Astrocyte (in vitro differentiated cells and primary cell): ENCODE measurements around the gene CREM. TPM values are rescaled to one million over a fixed set of nuclear protein-coding genes. Genes with fewer than 3 reads are reported as not detected.

Experiments
- DNase-seq: peaks from one replicate; pipeline ENCODE4 v3.0.0-alpha.2; 2010; ENCODE audit warnings: low read depth
- FAIRE-seq: peaks from 2 replicates; lab custom pipeline; 2011; peaks lifted over from hg19 to GRCh38; lab: Jason Lieb, UNC
- H2AFZ ChIP-seq: 2 replicates; pipeline ENCODE4 v1.6.0; 2012; ENCODE audit warnings: low read depth, low read length, inconsistent platforms
- H3K27ac ChIP-seq: 2 replicates; pipeline ENCODE4 v1.5.1; 2011; ENCODE audit warnings: low read depth, low read length, inconsistent platforms
- H3K27me3 ChIP-seq: 2 replicates; pipeline ENCODE4 v1.6.0; 2011; ENCODE audit warnings: low read length, inconsistent platforms; ENCODE audit not compliant: insufficient read depth
- H3K36me3 ChIP-seq: 2 replicates; pipeline ENCODE4 v1.5.1; 2011; ENCODE audit warnings: low read length, inconsistent platforms; ENCODE audit not compliant: insufficient read depth
- H3K4me1 ChIP-seq: 2 replicates; pipeline ENCODE4 v1.5.1; 2011; ENCODE audit warnings: low read length, inconsistent platforms; ENCODE audit not compliant: insufficient read depth
- H3K4me2 ChIP-seq: 2 replicates; pipeline ENCODE4 v1.6.0; 2012; ENCODE audit warnings: low read length, inconsistent platforms
- H3K4me3 ChIP-seq: 2 replicates; pipeline ENCODE4 v1.5.1; 2011; ENCODE audit warnings: low read depth, mild to moderate bottlenecking, low read length, inconsistent platforms; ENCODE audit not compliant: insufficient read depth
- H3K79me2 ChIP-seq: 2 replicates; pipeline ENCODE4 v1.6.0; 2012; ENCODE audit warnings: mild to moderate bottlenecking, low read length, inconsistent platforms; ENCODE audit not compliant: insufficient read depth
- H3K9ac ChIP-seq: 2 replicates; pipeline ENCODE4 v1.6.0; 2012; ENCODE audit warnings: mild to moderate bottlenecking, low read length, inconsistent platforms
- H3K9me3 ChIP-seq: 2 replicates; pipeline ENCODE4 v1.5.1; 2012; ENCODE audit warnings: low read depth, mild to moderate bottlenecking, low read length, inconsistent platforms; ENCODE audit not compliant: insufficient read depth
- H4K20me1 ChIP-seq: 2 replicates; pipeline ENCODE4 v1.6.0; 2012; ENCODE audit warnings: low read length, inconsistent platforms; ENCODE audit not compliant: insufficient read depth
- H3K27ac Mint-ChIP-seq: one replicate; pipeline ENCODE4 v1.8.0; 2021; ENCODE audit warnings: mild to moderate bottlenecking, mixed read lengths; ENCODE audit not compliant: unreplicated experiment
- H3K27me3 Mint-ChIP-seq: one replicate; pipeline ENCODE4 v1.8.0; 2021; ENCODE audit warnings: low read depth, mixed read lengths; ENCODE audit not compliant: unreplicated experiment
- H3K36me3 Mint-ChIP-seq: one replicate; pipeline ENCODE4 v1.8.0; 2021; ENCODE audit warnings: low read depth, mixed read lengths; ENCODE audit not compliant: unreplicated experiment
- H3K4me1 Mint-ChIP-seq: one replicate; pipeline ENCODE4 v1.8.0; 2021; ENCODE audit warnings: low read depth, mixed read lengths; ENCODE audit not compliant: unreplicated experiment
- H3K4me3 Mint-ChIP-seq: one replicate; pipeline ENCODE4 v1.8.0; 2021; ENCODE audit warnings: mild to moderate bottlenecking, moderate library complexity, mixed read lengths; ENCODE audit not compliant: unreplicated experiment
- H3K9me3 Mint-ChIP-seq: one replicate; pipeline ENCODE4 v1.8.0; 2021; ENCODE audit warnings: mild to moderate bottlenecking, mixed read lengths; ENCODE audit not compliant: unreplicated experiment
- CTCF ChIP-seq: IDR thresholded peaks from 2 replicates; pipeline ENCODE4 v1.5.1; 2011; ENCODE audit warnings: low read depth, mild to moderate bottlenecking, inconsistent platforms, low read length, moderate library complexity; ENCODE audit not compliant: insufficient read depth
- EZH2 ChIP-seq: IDR thresholded peaks from 2 replicates; pipeline ENCODE4 v1.6.1; 2012; ENCODE audit warnings: mild to moderate bottlenecking, low read length, inconsistent platforms; ENCODE audit not compliant: insufficient read depth
- total RNA-seq: library from RNA; stranded (reverse); gene quantifications from 2 replicates; pipeline ENCODE4 v1.2.1, GENCODE V29; 2021

CREM gene
- total RNA-seq, 1 donor from 2014 or later: 38.3 TPM

GRCh38 chr10:35172146-35172545 lies 45.5 kb downstream of the CREM start:
- peaks cover 3% of the 10 kb centered on the region for H3K79me2 ChIP-seq
- FAIRE-seq (no peak), DNase-seq (no peak)
- peaks cover 4% of the 10 kb centered on the region for H3K9me3 Mint-ChIP-seq
- H3K36me3 Mint-ChIP-seq: no peaks in the 10 kb centered on the region
- no peak overlapping the region for H3K4me3 Mint-ChIP-seq
- no peaks in the 10 kb centered on the region for H4K20me1 ChIP-seq
- H3K27ac ChIP-seq: no peak overlapping the region
- H3K4me1 ChIP-seq: peaks cover 12% of the 10 kb centered on the region
- H3K27me3 ChIP-seq: no peaks in the 10 kb centered on the region
- no peaks in the 10 kb centered on the region for H3K36me3 ChIP-seq
- no peaks in the 10 kb centered on the region for H3K27me3 Mint-ChIP-seq
- H3K9me3 ChIP-seq: no peaks in the 10 kb centered on the region
- H3K4me1 Mint-ChIP-seq: peaks cover 5% of the 10 kb centered on the region
- no peak overlapping the region for H3K27ac Mint-ChIP-seq
- TF ChIP-seq EZH2: no peak
- TF ChIP-seq CTCF: no peak
- H2AFZ ChIP-seq: no peak overlapping the region
- H3K4me2 ChIP-seq: peak overlapping the region; percentile 45
- H3K9ac ChIP-seq: peak overlapping the region; percentile 18
- no peak overlapping the region for H3K4me3 ChIP-seq

- no peak overlapping the region for H3K9ac ChIP-seq
- peak; percentile 51 for DNase-seq
Observed at GRCh38 chr10:35172574-35172973, 45.9 kb downstream of the CREM start.

More at GRCh38 chr10:35172574-35172973, 45.9 kb downstream of the CREM start:
- H3K36me3 Mint-ChIP-seq: no peaks in the 10 kb centered on the region
- H3K27me3 Mint-ChIP-seq: no peaks in the 10 kb centered on the region
- no peaks in the 10 kb centered on the region for H3K27me3 ChIP-seq
- no peak overlapping the region for H2AFZ ChIP-seq
- peak; percentile 60 for FAIRE-seq
- H3K4me1 Mint-ChIP-seq: peaks cover 5% of the 10 kb centered on the region
- no peak overlapping the region for H3K27ac Mint-ChIP-seq
- no peaks in the 10 kb centered on the region for H3K9me3 ChIP-seq
- TF ChIP-seq CTCF: no peak
- TF ChIP-seq EZH2: no peak
- H3K27ac ChIP-seq: no peak overlapping the region
- no peak overlapping the region for H3K4me3 ChIP-seq
- H3K4me2 ChIP-seq: peak overlapping the region; percentile 45
- peaks cover 4% of the 10 kb centered on the region for H3K9me3 Mint-ChIP-seq
- no peak overlapping the region for H3K4me3 Mint-ChIP-seq
- H3K36me3 ChIP-seq: no peaks in the 10 kb centered on the region
- peaks cover 12% of the 10 kb centered on the region for H3K4me1 ChIP-seq
- no peaks in the 10 kb centered on the region for H4K20me1 ChIP-seq
- peaks cover 3% of the 10 kb centered on the region for H3K79me2 ChIP-seq
